HepG2 (cell line): ENCODE measurements around the gene ERMAP.

ENCODE experiments used
- CTCF ChIP-seq: sonication (generic); formaldehyde crosslinking; IDR thresholded peaks from 2 replicates; pipeline ENCODE4 v1.5.0; 2020; ENCODE audit warnings: mild to moderate bottlenecking, missing genetic modification reagents, moderate library complexity
- KLF11 ChIP-seq: IDR thresholded peaks from 2 replicates; pipeline ENCODE4 v1.6.1; 2016; ENCODE audit warnings: missing compliant biosample characterization
- POLR2A ChIP-seq, 2 experiments: IDR thresholded peaks; 2 replicates each; pipeline ENCODE4 v1.6.1; 2011; ENCODE audit warnings: low read depth in 2 of 2, low read length in 2 of 2, mild to moderate bottlenecking in 1 of 2, moderate library complexity in 1 of 2; ENCODE audit not compliant: insufficient read depth in 1 of 2
- RERE ChIP-seq: IDR thresholded peaks from 2 replicates; pipeline ENCODE4 v1.6.1; 2016; ENCODE audit warnings: low read depth, missing genetic modification reagents, missing compliant biosample characterization
- RFX5 ChIP-seq: IDR thresholded peaks from 2 replicates; pipeline ENCODE4 v1.6.1; 2011; ENCODE audit warnings: low read depth, low read length, improper control_type of control experiment
- TBX3 ChIP-seq: fragments of 450-650 bp; IDR thresholded peaks from 2 replicates; pipeline ENCODE4 v1.6.1; 2017; ENCODE audit warnings: antibody characterized with exemption, mild to moderate bottlenecking, inconsistent platforms, borderline replicate concordance
- ZNF224 ChIP-seq: sonication (generic); formaldehyde crosslinking; IDR thresholded peaks from 2 replicates; pipeline ENCODE4 v1.5.0; 2020; ENCODE audit warnings: mild to moderate bottlenecking, missing genetic modification reagents
- TF ChIP-seq, protein P1 (sequence below): sonication (generic); formaldehyde crosslinking; IDR thresholded peaks from 2 replicates; pipeline ENCODE4 v1.5.0; 2020; ENCODE audit warnings: mild to moderate bottlenecking, missing genetic modification reagents, borderline replicate concordance
- TF ChIP-seq, protein P2 (sequence below): IDR thresholded peaks from 2 replicates; pipeline ENCODE4 v1.6.1; 2016

- TF ChIP-seq, protein P1, sequence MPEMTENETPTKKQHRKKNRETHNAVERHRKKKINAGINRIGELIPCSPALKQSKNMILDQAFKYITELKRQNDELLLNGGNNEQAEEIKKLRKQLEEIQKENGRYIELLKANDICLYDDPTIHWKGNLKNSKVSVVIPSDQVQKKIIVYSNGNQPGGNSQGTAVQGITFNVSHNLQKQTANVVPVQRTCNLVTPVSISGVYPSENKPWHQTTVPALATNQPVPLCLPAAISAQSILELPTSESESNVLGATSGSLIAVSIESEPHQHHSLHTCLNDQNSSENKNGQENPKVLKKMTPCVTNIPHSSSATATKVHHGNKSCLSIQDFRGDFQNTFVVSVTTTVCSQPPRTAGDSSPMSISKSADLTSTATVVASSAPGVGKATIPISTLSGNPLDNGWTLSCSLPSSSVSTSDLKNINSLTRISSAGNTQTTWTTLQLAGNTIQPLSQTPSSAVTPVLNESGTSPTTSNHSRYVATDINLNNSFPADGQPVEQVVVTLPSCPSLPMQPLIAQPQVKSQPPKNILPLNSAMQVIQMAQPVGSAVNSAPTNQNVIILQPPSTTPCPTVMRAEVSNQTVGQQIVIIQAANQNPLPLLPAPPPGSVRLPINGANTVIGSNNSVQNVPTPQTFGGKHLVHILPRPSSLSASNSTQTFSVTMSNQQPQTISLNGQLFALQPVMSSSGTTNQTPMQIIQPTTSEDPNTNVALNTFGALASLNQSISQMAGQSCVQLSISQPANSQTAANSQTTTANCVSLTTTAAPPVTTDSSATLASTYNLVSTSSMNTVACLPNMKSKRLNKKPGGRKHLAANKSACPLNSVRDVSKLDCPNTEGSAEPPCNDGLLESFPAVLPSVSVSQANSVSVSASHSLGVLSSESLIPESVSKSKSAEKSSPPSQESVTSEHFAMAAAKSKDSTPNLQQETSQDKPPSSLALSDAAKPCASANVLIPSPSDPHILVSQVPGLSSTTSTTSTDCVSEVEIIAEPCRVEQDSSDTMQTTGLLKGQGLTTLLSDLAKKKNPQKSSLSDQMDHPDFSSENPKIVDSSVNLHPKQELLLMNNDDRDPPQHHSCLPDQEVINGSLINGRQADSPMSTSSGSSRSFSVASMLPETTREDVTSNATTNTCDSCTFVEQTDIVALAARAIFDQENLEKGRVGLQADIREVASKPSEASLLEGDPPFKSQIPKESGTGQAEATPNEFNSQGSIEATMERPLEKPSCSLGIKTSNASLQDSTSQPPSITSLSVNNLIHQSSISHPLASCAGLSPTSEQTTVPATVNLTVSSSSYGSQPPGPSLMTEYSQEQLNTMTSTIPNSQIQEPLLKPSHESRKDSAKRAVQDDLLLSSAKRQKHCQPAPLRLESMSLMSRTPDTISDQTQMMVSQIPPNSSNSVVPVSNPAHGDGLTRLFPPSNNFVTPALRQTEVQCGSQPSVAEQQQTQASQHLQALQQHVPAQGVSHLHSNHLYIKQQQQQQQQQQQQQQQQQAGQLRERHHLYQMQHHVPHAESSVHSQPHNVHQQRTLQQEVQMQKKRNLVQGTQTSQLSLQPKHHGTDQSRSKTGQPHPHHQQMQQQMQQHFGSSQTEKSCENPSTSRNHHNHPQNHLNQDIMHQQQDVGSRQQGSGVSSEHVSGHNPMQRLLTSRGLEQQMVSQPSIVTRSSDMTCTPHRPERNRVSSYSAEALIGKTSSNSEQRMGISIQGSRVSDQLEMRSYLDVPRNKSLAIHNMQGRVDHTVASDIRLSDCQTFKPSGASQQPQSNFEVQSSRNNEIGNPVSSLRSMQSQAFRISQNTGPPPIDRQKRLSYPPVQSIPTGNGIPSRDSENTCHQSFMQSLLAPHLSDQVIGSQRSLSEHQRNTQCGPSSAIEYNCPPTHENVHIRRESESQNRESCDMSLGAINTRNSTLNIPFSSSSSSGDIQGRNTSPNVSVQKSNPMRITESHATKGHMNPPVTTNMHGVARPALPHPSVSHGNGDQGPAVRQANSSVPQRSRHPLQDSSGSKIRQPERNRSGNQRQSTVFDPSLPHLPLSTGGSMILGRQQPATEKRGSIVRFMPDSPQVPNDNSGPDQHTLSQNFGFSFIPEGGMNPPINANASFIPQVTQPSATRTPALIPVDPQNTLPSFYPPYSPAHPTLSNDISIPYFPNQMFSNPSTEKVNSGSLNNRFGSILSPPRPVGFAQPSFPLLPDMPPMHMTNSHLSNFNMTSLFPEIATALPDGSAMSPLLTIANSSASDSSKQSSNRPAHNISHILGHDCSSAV (CRISPR knock-in tag) = no peak
- TF ChIP-seq POLR2A (IDR thresholded peaks at IDR 0.05; ENCODE audit: insufficient read depth in 1 of 2, low read depth in 2 of 2, low read length in 2 of 2) (no peak), RERE (CRISPR knock-in tag) (no peak), CTCF (CRISPR knock-in tag) (no peak), KLF11 (no peak), RFX5 (no peak), TBX3 (no peak), ZNF224 (CRISPR knock-in tag) (no peak)
- TF ChIP-seq, protein P2, sequence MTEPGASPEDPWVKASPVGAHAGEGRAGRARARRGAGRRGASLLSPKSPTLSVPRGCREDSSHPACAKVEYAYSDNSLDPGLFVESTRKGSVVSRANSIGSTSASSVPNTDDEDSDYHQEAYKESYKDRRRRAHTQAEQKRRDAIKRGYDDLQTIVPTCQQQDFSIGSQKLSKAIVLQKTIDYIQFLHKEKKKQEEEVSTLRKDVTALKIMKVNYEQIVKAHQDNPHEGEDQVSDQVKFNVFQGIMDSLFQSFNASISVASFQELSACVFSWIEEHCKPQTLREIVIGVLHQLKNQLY (CRISPR knock-in tag) = no peak
Measured at GRCh38 chr1:42817976-42818375, 1.1 kb downstream of the ERMAP start.
